WTC11 (cell line): ENCODE data around the gene SLC24A4. TPM values are rescaled to one million over a fixed set of nuclear protein-coding genes. Genes with fewer than 3 reads are reported as not detected.

Experiments used
- ATAC-seq: fragments of 200-7000 bp; cut with Tn5 transposase; 2 replicates; pipeline ENCODE4 v1.10.0; 2021; ENCODE audit warnings: mild to moderate bottlenecking, moderate library complexity
- CTCF ChIA-PET: fragments of 300-600 bp; sonication (Branson Sonifier 250); formaldehyde crosslinking; loops from one replicate; lab custom pipeline; 2021; ENCODE audit warnings: antibody characterized with exemption; lab: Charles Lee
- POLR2A ChIA-PET: fragments of 350-600 bp; sonication (Branson Sonifier 250); formaldehyde crosslinking; loops from one replicate; lab custom pipeline; 2021; ENCODE audit warnings: antibody characterized with exemption; lab: Charles Lee
- DNase-seq: peaks from one replicate; pipeline ENCODE4 v3.0.0; 2021; ENCODE audit warnings: low spot score
- H3K27ac Mint-ChIP-seq: 2 replicates; pipeline ENCODE4 v1.8.0; 2021; ENCODE audit warnings: mixed read lengths
- H3K27me3 Mint-ChIP-seq: 2 replicates; pipeline ENCODE4 v1.8.0; 2021; ENCODE audit warnings: low read depth, mild to moderate bottlenecking, moderate library complexity, mixed read lengths
- H3K36me3 Mint-ChIP-seq: 2 replicates; pipeline ENCODE4 v1.8.0; 2021; ENCODE audit warnings: mixed read lengths
- H3K4me1 Mint-ChIP-seq: 2 replicates; pipeline ENCODE4 v1.8.0; 2022; ENCODE audit warnings: mixed read lengths
- H3K4me3 Mint-ChIP-seq: 2 replicates; pipeline ENCODE4 v1.8.0; 2021; ENCODE audit warnings: mild to moderate bottlenecking, moderate library complexity, mixed read lengths
- H3K9me3 Mint-ChIP-seq: 2 replicates; pipeline ENCODE4 v1.8.0; 2021; ENCODE audit warnings: mixed read lengths
- FOXJ3 ChIP-seq: sonication (generic); formaldehyde crosslinking; IDR thresholded peaks from 2 replicates; pipeline ENCODE4 v1.9.0; 2021; ENCODE audit warnings: missing genetic modification reagents, mild to moderate bottlenecking, borderline replicate concordance
- OVOL2 ChIP-seq: fragments of 250-450 bp; sonication (Bioruptor Pico); IDR thresholded peaks from 2 replicates; pipeline ENCODE4 v1.9.0; 2021; ENCODE audit warnings: mild to moderate bottlenecking, borderline replicate concordance
- ZNF423 ChIP-seq: fragments of 250-450 bp; sonication (Bioruptor Pico); IDR thresholded peaks from 2 replicates; pipeline ENCODE4 v2.1.2; 2022; ENCODE audit warnings: mild to moderate bottlenecking, moderate library complexity
- total RNA-seq: library from RNA; stranded (reverse); gene quantifications from 3 replicates; pipeline ENCODE4 v1.2.3, GENCODE V29; 2021
- TF ChIP-seq, protein P1 (sequence below): fragments of 250-450 bp; sonication (Bioruptor Pico); IDR thresholded peaks from 2 replicates; pipeline ENCODE4 v1.9.0; 2021; ENCODE audit warnings: mild to moderate bottlenecking
- TF ChIP-seq, protein P2 (sequence below): fragments of 250-450 bp; sonication (Bioruptor Pico); conservative IDR thresholded peaks from 2 replicates; pipeline ENCODE4 v1.9.0; 2021; ENCODE audit warnings: mild to moderate bottlenecking
- TF ChIP-seq, protein P3 (sequence below): sonication (generic); formaldehyde crosslinking; IDR thresholded peaks from 2 replicates; pipeline ENCODE4 v1.8.0; 2022; ENCODE audit warnings: mild to moderate bottlenecking, missing genetic modification reagents
- TF ChIP-seq, protein P4 (sequence below): sonication (generic); formaldehyde crosslinking; IDR thresholded peaks from 2 replicates; pipeline ENCODE4 v1.8.1; 2023; ENCODE audit warnings: mild to moderate bottlenecking, moderate library complexity, missing genetic modification reagents
- TF ChIP-seq, protein P5 (sequence below): sonication (generic); formaldehyde crosslinking; IDR thresholded peaks from 2 replicates; pipeline ENCODE4 v1.8.0; 2023; ENCODE audit warnings: mild to moderate bottlenecking, missing genetic modification reagents
- TF ChIP-seq, protein P6 (sequence below): sonication (generic); formaldehyde crosslinking; conservative IDR thresholded peaks from 2 replicates; pipeline ENCODE4 v1.8.1; 2023; ENCODE audit warnings: mild to moderate bottlenecking, low read depth, missing genetic modification reagents, moderate library complexity
- TF ChIP-seq, protein P7 (sequence below): sonication (generic); formaldehyde crosslinking; IDR thresholded peaks from 2 replicates; pipeline ENCODE4 v1.8.1; 2022; ENCODE audit warnings: missing genetic modification reagents, borderline replicate concordance
- TF ChIP-seq, protein P8 (sequence below): sonication (generic); formaldehyde crosslinking; IDR thresholded peaks from 2 replicates; pipeline ENCODE4 v1.8.0; 2023; ENCODE audit warnings: missing genetic modification reagents, mild to moderate bottlenecking, borderline replicate concordance

The SLC24A4 gene
- total RNA-seq, 1 experiment from 2014 or later: 0.90 TPM

DNA sequence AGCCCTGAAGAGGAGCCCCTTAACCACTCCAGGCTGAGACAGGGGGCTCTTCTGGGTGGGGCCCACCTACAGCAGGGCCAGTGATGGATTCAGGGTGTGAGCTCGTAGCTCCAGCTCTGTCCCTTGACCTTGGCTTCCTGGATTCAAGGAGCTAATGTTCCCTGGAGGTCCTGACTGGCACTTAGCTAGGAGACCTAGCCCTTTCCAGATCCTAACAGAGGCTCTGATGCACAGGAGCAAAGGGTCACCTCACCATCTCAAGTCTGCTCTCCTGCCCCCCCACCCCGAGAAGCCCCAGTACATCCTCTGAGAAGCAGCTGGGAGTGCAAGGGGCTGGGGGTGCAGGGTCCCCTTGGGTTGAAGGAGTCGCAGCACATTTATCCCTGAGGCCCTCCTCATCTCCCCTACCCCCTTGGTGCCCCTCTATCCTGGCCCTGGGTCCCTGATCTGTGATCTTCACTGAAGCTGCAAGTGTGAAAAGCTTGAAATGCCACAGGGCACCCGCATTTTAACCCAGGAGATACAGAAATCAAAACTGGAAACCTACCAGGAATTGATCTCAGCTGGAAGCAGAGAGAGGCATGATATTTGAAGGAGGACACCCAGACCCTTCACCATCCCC lies 193.5 kb downstream of the SLC24A4 start:
- no peaks in the 10 kb centered on the region for H3K9me3 Mint-ChIP-seq
- TF ChIP-seq, protein P1, sequence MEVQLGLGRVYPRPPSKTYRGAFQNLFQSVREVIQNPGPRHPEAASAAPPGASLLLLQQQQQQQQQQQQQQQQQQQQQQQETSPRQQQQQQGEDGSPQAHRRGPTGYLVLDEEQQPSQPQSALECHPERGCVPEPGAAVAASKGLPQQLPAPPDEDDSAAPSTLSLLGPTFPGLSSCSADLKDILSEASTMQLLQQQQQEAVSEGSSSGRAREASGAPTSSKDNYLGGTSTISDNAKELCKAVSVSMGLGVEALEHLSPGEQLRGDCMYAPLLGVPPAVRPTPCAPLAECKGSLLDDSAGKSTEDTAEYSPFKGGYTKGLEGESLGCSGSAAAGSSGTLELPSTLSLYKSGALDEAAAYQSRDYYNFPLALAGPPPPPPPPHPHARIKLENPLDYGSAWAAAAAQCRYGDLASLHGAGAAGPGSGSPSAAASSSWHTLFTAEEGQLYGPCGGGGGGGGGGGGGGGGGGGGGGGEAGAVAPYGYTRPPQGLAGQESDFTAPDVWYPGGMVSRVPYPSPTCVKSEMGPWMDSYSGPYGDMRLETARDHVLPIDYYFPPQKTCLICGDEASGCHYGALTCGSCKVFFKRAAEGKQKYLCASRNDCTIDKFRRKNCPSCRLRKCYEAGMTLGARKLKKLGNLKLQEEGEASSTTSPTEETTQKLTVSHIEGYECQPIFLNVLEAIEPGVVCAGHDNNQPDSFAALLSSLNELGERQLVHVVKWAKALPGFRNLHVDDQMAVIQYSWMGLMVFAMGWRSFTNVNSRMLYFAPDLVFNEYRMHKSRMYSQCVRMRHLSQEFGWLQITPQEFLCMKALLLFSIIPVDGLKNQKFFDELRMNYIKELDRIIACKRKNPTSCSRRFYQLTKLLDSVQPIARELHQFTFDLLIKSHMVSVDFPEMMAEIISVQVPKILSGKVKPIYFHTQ (CRISPR knock-in tag): no peak
- TF ChIP-seq, protein P2, sequence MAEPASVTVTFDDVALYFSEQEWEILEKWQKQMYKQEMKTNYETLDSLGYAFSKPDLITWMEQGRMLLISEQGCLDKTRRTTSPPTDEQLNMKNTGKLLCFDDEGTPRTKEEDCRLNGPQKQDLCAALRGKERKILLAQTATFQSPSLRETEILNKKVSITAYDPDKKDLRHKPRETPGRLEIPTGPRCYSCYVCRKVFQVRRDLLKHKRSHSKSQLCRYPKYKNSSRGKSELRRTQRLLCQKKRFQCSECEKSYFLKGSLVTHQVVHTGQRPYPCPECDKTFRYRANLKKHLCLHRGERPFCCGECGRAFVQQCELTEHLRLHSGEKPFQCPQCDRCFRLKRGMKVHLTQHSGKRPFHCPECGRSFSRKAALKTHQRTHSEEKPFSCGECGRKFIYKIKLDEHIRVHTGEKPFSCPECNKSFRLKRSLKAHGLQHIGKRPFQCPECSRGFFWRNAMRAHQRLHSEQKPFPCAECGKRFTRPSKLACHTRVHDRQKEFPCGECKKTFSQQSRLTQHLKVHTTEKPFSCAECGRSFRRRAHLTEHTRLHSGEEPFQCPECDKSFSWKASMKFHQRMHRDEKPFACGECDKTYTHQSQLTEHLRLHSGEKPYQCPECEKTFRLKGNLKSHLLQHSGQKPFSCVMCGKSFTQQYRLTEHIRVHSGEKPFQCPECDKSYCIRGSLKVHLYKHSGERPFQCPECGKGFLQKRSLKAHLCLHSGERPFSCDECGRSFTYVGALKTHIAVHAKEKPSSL (CRISPR knock-in tag): no peak
- TF ChIP-seq, protein P3, sequence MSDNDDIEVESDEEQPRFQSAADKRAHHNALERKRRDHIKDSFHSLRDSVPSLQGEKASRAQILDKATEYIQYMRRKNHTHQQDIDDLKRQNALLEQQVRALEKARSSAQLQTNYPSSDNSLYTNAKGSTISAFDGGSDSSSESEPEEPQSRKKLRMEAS: no peak
- no peak for TF ChIP-seq FOXJ3 (CRISPR knock-in tag)
- peaks cover 4% of the 10 kb centered on the region; the same call in 1 of the 2 replicates for H3K4me1 Mint-ChIP-seq
- H3K27ac Mint-ChIP-seq: no peak overlapping the region
- ATAC-seq (no peak), DNase-seq (no peak)
- H3K27me3 Mint-ChIP-seq: peaks cover 41% of the 10 kb centered on the region
- ChIA-PET POLR2A (no interaction called here), CTCF (no interaction called here)
- H3K36me3 Mint-ChIP-seq: no peaks in the 10 kb centered on the region
- H3K4me3 Mint-ChIP-seq: no peak overlapping the region

DNA sequence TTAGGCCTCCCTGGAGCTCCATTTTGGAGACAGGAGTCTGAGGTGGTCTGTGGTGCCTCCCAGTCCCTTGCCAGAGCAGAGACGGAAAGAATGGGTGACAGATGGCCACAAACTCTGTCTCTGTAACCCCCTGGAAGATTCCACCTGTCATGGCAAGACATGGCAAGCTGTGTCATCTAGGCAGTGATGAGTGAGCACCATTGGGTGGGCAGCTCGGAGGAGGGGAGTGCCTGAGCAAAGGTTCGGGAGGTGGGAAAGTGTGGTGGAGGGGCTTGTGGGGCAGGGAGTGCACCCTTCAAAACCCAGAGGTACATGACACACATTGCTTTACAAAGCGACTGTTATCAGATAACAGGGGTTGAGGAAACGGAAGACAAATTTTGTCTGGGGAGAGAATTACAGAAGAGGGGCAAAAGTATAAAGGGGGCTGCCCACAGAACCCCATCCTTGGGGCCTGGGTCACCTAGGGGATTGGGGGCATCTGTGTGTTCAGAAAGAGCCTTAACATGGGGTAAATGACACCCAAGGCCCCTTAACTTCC lies 194.1 kb downstream of the SLC24A4 start:
- Mint-ChIP-seq H3K4me1 (peaks cover 4% of the 10 kb centered on the region; the same call in 1 of the 2 replicates), H3K4me3 (no peak overlapping the region), H3K27me3 (peaks cover 41% of the 10 kb centered on the region), H3K36me3 (no peaks in the 10 kb centered on the region), H3K9me3 (no peaks in the 10 kb centered on the region), H3K27ac (no peak overlapping the region)
- POLR2A ChIA-PET: no interaction called here
- DNase-seq (no peak), ATAC-seq (no peak)
- CTCF ChIA-PET: interaction anchor here (1.0 kb wide), 1 partner anchor 164 kb away, joined by 3 read pairs; no protein-coding TSS in a partner anchor
- TF ChIP-seq OVOL2 (CRISPR knock-in tag) (no peak), ZNF423 (CRISPR knock-in tag) (no peak)
- TF ChIP-seq, protein P4, sequence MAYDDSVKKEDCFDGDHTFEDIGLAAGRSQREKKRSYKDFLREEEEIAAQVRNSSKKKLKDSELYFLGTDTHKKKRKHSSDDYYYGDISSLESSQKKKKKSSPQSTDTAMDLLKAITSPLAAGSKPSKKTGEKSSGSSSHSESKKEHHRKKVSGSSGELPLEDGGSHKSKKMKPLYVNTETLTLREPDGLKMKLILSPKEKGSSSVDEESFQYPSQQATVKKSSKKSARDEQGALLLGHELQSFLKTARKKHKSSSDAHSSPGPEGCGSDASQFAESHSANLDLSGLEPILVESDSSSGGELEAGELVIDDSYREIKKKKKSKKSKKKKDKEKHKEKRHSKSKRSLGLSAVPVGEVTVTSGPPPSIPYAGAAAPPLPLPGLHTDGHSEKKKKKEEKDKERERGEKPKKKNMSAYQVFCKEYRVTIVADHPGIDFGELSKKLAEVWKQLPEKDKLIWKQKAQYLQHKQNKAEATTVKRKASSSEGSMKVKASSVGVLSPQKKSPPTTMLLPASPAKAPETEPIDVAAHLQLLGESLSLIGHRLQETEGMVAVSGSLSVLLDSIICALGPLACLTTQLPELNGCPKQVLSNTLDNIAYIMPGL (CRISPR knock-in tag): no peak
- TF ChIP-seq, protein P5, sequence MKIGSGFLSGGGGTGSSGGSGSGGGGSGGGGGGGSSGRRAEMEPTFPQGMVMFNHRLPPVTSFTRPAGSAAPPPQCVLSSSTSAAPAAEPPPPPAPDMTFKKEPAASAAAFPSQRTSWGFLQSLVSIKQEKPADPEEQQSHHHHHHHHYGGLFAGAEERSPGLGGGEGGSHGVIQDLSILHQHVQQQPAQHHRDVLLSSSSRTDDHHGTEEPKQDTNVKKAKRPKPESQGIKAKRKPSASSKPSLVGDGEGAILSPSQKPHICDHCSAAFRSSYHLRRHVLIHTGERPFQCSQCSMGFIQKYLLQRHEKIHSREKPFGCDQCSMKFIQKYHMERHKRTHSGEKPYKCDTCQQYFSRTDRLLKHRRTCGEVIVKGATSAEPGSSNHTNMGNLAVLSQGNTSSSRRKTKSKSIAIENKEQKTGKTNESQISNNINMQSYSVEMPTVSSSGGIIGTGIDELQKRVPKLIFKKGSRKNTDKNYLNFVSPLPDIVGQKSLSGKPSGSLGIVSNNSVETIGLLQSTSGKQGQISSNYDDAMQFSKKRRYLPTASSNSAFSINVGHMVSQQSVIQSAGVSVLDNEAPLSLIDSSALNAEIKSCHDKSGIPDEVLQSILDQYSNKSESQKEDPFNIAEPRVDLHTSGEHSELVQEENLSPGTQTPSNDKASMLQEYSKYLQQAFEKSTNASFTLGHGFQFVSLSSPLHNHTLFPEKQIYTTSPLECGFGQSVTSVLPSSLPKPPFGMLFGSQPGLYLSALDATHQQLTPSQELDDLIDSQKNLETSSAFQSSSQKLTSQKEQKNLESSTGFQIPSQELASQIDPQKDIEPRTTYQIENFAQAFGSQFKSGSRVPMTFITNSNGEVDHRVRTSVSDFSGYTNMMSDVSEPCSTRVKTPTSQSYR (CRISPR knock-in tag): no peak
- TF ChIP-seq, protein P6, sequence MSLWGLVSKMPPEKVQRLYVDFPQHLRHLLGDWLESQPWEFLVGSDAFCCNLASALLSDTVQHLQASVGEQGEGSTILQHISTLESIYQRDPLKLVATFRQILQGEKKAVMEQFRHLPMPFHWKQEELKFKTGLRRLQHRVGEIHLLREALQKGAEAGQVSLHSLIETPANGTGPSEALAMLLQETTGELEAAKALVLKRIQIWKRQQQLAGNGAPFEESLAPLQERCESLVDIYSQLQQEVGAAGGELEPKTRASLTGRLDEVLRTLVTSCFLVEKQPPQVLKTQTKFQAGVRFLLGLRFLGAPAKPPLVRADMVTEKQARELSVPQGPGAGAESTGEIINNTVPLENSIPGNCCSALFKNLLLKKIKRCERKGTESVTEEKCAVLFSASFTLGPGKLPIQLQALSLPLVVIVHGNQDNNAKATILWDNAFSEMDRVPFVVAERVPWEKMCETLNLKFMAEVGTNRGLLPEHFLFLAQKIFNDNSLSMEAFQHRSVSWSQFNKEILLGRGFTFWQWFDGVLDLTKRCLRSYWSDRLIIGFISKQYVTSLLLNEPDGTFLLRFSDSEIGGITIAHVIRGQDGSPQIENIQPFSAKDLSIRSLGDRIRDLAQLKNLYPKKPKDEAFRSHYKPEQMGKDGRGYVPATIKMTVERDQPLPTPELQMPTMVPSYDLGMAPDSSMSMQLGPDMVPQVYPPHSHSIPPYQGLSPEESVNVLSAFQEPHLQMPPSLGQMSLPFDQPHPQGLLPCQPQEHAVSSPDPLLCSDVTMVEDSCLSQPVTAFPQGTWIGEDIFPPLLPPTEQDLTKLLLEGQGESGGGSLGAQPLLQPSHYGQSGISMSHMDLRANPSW: no peak
- TF ChIP-seq, protein P7, sequence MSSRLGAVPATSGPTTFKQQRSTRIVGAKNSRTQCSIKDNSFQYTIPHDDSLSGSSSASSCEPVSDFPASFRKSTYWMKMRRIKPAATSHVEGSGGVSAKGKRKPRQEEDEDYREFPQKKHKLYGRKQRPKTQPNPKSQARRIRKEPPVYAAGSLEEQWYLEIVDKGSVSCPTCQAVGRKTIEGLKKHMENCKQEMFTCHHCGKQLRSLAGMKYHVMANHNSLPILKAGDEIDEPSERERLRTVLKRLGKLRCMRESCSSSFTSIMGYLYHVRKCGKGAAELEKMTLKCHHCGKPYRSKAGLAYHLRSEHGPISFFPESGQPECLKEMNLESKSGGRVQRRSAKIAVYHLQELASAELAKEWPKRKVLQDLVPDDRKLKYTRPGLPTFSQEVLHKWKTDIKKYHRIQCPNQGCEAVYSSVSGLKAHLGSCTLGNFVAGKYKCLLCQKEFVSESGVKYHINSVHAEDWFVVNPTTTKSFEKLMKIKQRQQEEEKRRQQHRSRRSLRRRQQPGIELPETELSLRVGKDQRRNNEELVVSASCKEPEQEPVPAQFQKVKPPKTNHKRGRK (CRISPR knock-in tag): no peak
- TF ChIP-seq, protein P8, sequence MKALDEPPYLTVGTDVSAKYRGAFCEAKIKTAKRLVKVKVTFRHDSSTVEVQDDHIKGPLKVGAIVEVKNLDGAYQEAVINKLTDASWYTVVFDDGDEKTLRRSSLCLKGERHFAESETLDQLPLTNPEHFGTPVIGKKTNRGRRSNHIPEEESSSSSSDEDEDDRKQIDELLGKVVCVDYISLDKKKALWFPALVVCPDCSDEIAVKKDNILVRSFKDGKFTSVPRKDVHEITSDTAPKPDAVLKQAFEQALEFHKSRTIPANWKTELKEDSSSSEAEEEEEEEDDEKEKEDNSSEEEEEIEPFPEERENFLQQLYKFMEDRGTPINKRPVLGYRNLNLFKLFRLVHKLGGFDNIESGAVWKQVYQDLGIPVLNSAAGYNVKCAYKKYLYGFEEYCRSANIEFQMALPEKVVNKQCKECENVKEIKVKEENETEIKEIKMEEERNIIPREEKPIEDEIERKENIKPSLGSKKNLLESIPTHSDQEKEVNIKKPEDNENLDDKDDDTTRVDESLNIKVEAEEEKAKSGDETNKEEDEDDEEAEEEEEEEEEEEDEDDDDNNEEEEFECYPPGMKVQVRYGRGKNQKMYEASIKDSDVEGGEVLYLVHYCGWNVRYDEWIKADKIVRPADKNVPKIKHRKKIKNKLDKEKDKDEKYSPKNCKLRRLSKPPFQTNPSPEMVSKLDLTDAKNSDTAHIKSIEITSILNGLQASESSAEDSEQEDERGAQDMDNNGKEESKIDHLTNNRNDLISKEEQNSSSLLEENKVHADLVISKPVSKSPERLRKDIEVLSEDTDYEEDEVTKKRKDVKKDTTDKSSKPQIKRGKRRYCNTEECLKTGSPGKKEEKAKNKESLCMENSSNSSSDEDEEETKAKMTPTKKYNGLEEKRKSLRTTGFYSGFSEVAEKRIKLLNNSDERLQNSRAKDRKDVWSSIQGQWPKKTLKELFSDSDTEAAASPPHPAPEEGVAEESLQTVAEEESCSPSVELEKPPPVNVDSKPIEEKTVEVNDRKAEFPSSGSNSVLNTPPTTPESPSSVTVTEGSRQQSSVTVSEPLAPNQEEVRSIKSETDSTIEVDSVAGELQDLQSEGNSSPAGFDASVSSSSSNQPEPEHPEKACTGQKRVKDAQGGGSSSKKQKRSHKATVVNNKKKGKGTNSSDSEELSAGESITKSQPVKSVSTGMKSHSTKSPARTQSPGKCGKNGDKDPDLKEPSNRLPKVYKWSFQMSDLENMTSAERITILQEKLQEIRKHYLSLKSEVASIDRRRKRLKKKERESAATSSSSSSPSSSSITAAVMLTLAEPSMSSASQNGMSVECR (CRISPR knock-in tag): no peak
